Liver (tissue), 9 donors: ENCODE data around the gene DTNA. TPM values are rescaled to one million over a fixed set of nuclear protein-coding genes. Genes with fewer than 3 reads are reported as not detected.

Experiments used
- DNase-seq: peaks from one replicate; pipeline ENCODE4 v3.0.0-alpha.2; 2017; ENCODE audit warnings: low spot score
- H3K27ac ChIP-seq, 2 donors: one replicate each; pipeline ENCODE4 v1.7.0; 2013; ENCODE audit warnings: inconsistent platforms in 2 of 2, low read length in 2 of 2, control low read depth in 1 of 2, low read depth in 1 of 2, mild to moderate bottlenecking in 1 of 2
- H3K27me3 ChIP-seq, 4 donors: one replicate each; pipeline versions ENCODE4 v1.6.1 to v1.7.0; 2013; ENCODE audit warnings: low read length in 3 of 4, inconsistent platforms in 1 of 4, mild to moderate bottlenecking in 1 of 4, moderate library complexity in 1 of 4; ENCODE audit not compliant: control insufficient read depth in 4 of 4, insufficient read depth in 4 of 4
- H3K36me3 ChIP-seq, 4 donors: one replicate each; pipeline versions ENCODE4 v1.6.1 to v1.7.0; 2013; ENCODE audit warnings: low read length in 3 of 4, mild to moderate bottlenecking in 3 of 4, low read depth in 1 of 4, moderate library complexity in 1 of 4; ENCODE audit not compliant: control insufficient read depth in 4 of 4, insufficient read depth in 3 of 4
- H3K4me1 ChIP-seq, 4 donors: one replicate each; pipeline versions ENCODE4 v1.6.1 to v1.7.0; 2013; ENCODE audit warnings: low read length in 3 of 4, mild to moderate bottlenecking in 3 of 4, moderate library complexity in 1 of 4; ENCODE audit not compliant: control insufficient read depth in 4 of 4, insufficient read depth in 4 of 4
- H3K4me3 ChIP-seq, 3 donors: one replicate each; pipeline versions ENCODE4 v1.6.1 to v1.7.0; 2013; ENCODE audit warnings: low read length in 3 of 3, control low read depth in 1 of 3, low read depth in 1 of 3, mild to moderate bottlenecking in 1 of 3
- H3K9ac ChIP-seq, 2 donors: one replicate each; pipeline ENCODE4 v1.7.0; 2013; ENCODE audit warnings: low read length in 2 of 2, mild to moderate bottlenecking in 2 of 2, moderate library complexity in 2 of 2, control low read depth in 1 of 2, low read depth in 1 of 2
- H3K9me3 ChIP-seq, 4 donors: one replicate each; pipeline versions ENCODE4 v1.6.1 to v1.7.0; 2013; ENCODE audit warnings: low read length in 3 of 4; ENCODE audit not compliant: control insufficient read depth in 4 of 4
- ATF3 ChIP-seq: IDR thresholded peaks from 2 replicates; pipeline ENCODE4 v1.6.1; 2016; ENCODE audit warnings: antibody characterized with exemption
- CTCF ChIP-seq: fragments of 150-350 bp; IDR thresholded peaks from 2 replicates; pipeline ENCODE4 v1.5.1; 2017; ENCODE audit warnings: improper control_type of control experiment, low read depth, low read length; ENCODE audit not compliant: missing input control
- EGR1 ChIP-seq, 2 donors: IDR thresholded peaks; 2 replicates each; pipeline ENCODE4 v1.6.1; 2016 to 2018; ENCODE audit warnings: antibody characterized with exemption in 2 of 2, low read depth in 2 of 2
- FOXA1 ChIP-seq: IDR thresholded peaks from 2 replicates; pipeline ENCODE4 v1.6.1; 2016; ENCODE audit warnings: antibody characterized with exemption
- FOXA2 ChIP-seq: IDR thresholded peaks from 2 replicates; pipeline ENCODE4 v1.6.1; 2016; ENCODE audit warnings: antibody characterized with exemption
- JUND ChIP-seq, 2 donors: IDR thresholded peaks; 2 replicates each; pipeline ENCODE4 v1.6.1; 2016; ENCODE audit warnings: antibody characterized with exemption in 2 of 2
- MAX ChIP-seq: IDR thresholded peaks from 2 replicates; pipeline ENCODE4 v1.6.1; 2016; ENCODE audit warnings: antibody characterized with exemption
- NR2F2 ChIP-seq: IDR thresholded peaks from 2 replicates; pipeline ENCODE4 v1.6.1; 2016; ENCODE audit warnings: antibody characterized with exemption
- RAD21 ChIP-seq, 2 donors: IDR thresholded peaks; 2 replicates each; pipeline ENCODE4 v1.6.1; 2016; ENCODE audit warnings: antibody characterized with exemption in 2 of 2, mild to moderate bottlenecking in 2 of 2
- REST ChIP-seq: IDR thresholded peaks from 2 replicates; pipeline ENCODE4 v1.6.1; 2016; ENCODE audit warnings: antibody characterized with exemption, mild to moderate bottlenecking
- RXRA ChIP-seq, 2 donors: IDR thresholded peaks; 2 replicates each; pipeline ENCODE4 v1.6.1; 2017 to 2018; ENCODE audit warnings: antibody characterized with exemption in 2 of 2, mild to moderate bottlenecking in 1 of 2
- SP1 ChIP-seq: IDR thresholded peaks from 2 replicates; pipeline ENCODE4 v1.6.1; 2018; ENCODE audit warnings: antibody characterized with exemption, mild to moderate bottlenecking
- TAF1 ChIP-seq: conservative IDR thresholded peaks from 2 replicates; pipeline ENCODE4 v1.6.1; 2016; ENCODE audit warnings: antibody characterized with exemption, mild to moderate bottlenecking
- YY1 ChIP-seq: IDR thresholded peaks from 2 replicates; pipeline ENCODE4 v1.6.1; 2016; ENCODE audit warnings: antibody characterized with exemption, mild to moderate bottlenecking
- ZBTB33 ChIP-seq: IDR thresholded peaks from 2 replicates; pipeline ENCODE4 v1.6.1; 2016; ENCODE audit warnings: antibody characterized with exemption
- WGBS: extraction: QIAGEN DNeasy Blood & Tissue Kit; methylation state at CpG from one replicate; pipeline ENCODE4 v1.1.7; 2013; 5-methylcytosine and 5-hydroxymethylcytosine counted together
- polyA plus RNA-seq, 2 donors: library from polyadenylated mRNA; stranded (reverse) in 1 of 2; unstranded in 1 of 2; fragments of 200-250 nt in 1 of 2; fragments of >200 nt in 1 of 2; fragmentation: Nextera tagmentation in 1 of 2; extraction: Ambion mirVana in 1 of 2; gene quantifications; one replicate each; pipeline versions ENCODE4 v1.2.1 to v1.2.3, GENCODE V29; 2013 to 2015
- total RNA-seq, 2 donors: library from RNA; depleted of rRNA; stranded (reverse); fragments of >200 nt; gene quantifications; one replicate each; pipeline ENCODE4 v1.2.3, GENCODE V29; 2014
- donor health status: healthy.
- donor health status: healthy.
- donor health status: healthy.
- donor health status: healthy.
- donor health status: healthy.

DTNA gene
- total and polyA plus RNA-seq, 4 donors = 0.33 to 3.2 (median 1.4) TPM

GRCh38 chr18:34873986-34874580 lies 164.0 kb downstream of the DTNA start:
- Histone ChIP-seq H3K27me3 (no peaks in the 10 kb centered on the region), H3K27ac (no peak overlapping the region), H3K4me3 (no peak overlapping the region), H3K4me1 (no peaks in the 10 kb centered on the region), H3K9me3 (no peaks in the 10 kb centered on the region), H3K9ac (no peak overlapping the region), H3K36me3 (no peaks in the 10 kb centered on the region)
- WGBS = 94% methylated on average over 2 of the region's 2 CpGs
- no peak for DNase-seq
- TF ChIP-seq SP1 (no peak), FOXA1 (no peak)

- 95% methylated on average over 7 of the region's 7 CpGs for WGBS
- Histone ChIP-seq H3K36me3 (no peaks in the 10 kb centered on the region), H3K9me3 (no peaks in the 10 kb centered on the region), H3K9ac (no peak overlapping the region), H3K27me3 (no peaks in the 10 kb centered on the region), H3K4me1 (no peaks in the 10 kb centered on the region), H3K4me3 (no peak overlapping the region), H3K27ac (no peak overlapping the region)
- no peak for DNase-seq
- TF ChIP-seq RXRA (IDR thresholded peaks at IDR 0.05) (no peak), EGR1 (IDR thresholded peaks at IDR 0.05; ENCODE audit: low read depth in 2 of 2) (no peak), REST (no peak), NR2F2 (no peak), FOXA1 (no peak), SP1 (no peak), ATF3 (no peak), RAD21 (IDR thresholded peaks at IDR 0.05) (no peak)
Measured at GRCh38 chr18:34875150-34875549, 165.1 kb downstream of the DTNA start.

- WGBS = 92% methylated on average over 1 of the region's 1 CpG
- no peak overlapping the region for H3K9ac ChIP-seq
- H3K27me3 ChIP-seq = no peaks in the 10 kb centered on the region
- H3K36me3 ChIP-seq = no peaks in the 10 kb centered on the region
- no peaks in the 10 kb centered on the region for H3K9me3 ChIP-seq
- H3K27ac ChIP-seq = no peak overlapping the region
- no peaks in the 10 kb centered on the region for H3K4me1 ChIP-seq
- H3K4me3 ChIP-seq = no peak overlapping the region
- no peak for DNase-seq
- TF ChIP-seq ZBTB33 = no peak
- TF ChIP-seq CTCF = no peak
- no peak for TF ChIP-seq JUND (IDR thresholded peaks at IDR 0.05)
- no peak for TF ChIP-seq TAF1
- no peak for TF ChIP-seq ATF3
- no peak for TF ChIP-seq REST
- TF ChIP-seq RAD21 (IDR thresholded peaks at IDR 0.05) = no peak
- no peak for TF ChIP-seq RXRA (IDR thresholded peaks at IDR 0.05)
- no peak for TF ChIP-seq YY1
- TF ChIP-seq MAX = no peak
- TF ChIP-seq FOXA2 = no peak
- no peak for TF ChIP-seq FOXA1
- no peak for TF ChIP-seq NR2F2
Measured at GRCh38 chr18:34880403-34880802, 170.3 kb downstream of the DTNA start.
